Activated naive CD8-positive, alpha-beta T cell treated with anti-CD3 and anti-CD28 coated beads, Interleukin-2, amount 10 ng/mL, durations not matched to agents 7 days and 5 days (primary cell): ENCODE measurements around the gene IQGAP3. TPM values are rescaled to one million over a fixed set of nuclear protein-coding genes. Genes with fewer than 3 reads are reported as not detected.

Source experiments
- ATAC-seq: fragments of 150-1000 bp; cut with Tn5 transposase; one replicate; pipeline ENCODE4 v1.10.0; 2021; ENCODE audit warnings: low read depth, moderate library complexity
- POLR2A ChIA-PET: fragments of 350-600 bp; sonication (Branson Sonifier 250); formaldehyde crosslinking; loops from one replicate; lab custom pipeline; 2021; ENCODE audit warnings: antibody characterized with exemption; lab: Charles Lee
- DNase-seq: peaks from one replicate; pipeline ENCODE4 v3.0.0; 2021
- H3K27ac Mint-ChIP-seq: one replicate; pipeline ENCODE4 v1.8.0; 2022; ENCODE audit warnings: mild to moderate bottlenecking, mixed read lengths
- H3K27me3 Mint-ChIP-seq: one replicate; pipeline ENCODE4 v1.8.0; 2022; ENCODE audit warnings: mild to moderate bottlenecking, moderate library complexity, mixed read lengths
- H3K36me3 Mint-ChIP-seq: one replicate; pipeline ENCODE4 v1.8.0; 2021; ENCODE audit warnings: mild to moderate bottlenecking, mixed read lengths
- H3K4me1 Mint-ChIP-seq: one replicate; pipeline ENCODE4 v1.8.0; 2021; ENCODE audit warnings: mixed read lengths
- H3K4me3 Mint-ChIP-seq: one replicate; pipeline ENCODE4 v1.8.0; 2022; ENCODE audit warnings: mild to moderate bottlenecking, moderate library complexity, mixed read lengths
- H3K9me3 Mint-ChIP-seq: one replicate; pipeline ENCODE4 v1.8.0; 2021; ENCODE audit warnings: mixed read lengths
- total RNA-seq, 2 experiments: library from RNA; stranded (reverse); gene quantifications; one replicate each; pipeline ENCODE4 v1.2.3, GENCODE V29; 2021

Gene IQGAP3
- total RNA-seq, 2 experiments from 2014 or later, result 26.1 to 30.3 TPM

DNA sequence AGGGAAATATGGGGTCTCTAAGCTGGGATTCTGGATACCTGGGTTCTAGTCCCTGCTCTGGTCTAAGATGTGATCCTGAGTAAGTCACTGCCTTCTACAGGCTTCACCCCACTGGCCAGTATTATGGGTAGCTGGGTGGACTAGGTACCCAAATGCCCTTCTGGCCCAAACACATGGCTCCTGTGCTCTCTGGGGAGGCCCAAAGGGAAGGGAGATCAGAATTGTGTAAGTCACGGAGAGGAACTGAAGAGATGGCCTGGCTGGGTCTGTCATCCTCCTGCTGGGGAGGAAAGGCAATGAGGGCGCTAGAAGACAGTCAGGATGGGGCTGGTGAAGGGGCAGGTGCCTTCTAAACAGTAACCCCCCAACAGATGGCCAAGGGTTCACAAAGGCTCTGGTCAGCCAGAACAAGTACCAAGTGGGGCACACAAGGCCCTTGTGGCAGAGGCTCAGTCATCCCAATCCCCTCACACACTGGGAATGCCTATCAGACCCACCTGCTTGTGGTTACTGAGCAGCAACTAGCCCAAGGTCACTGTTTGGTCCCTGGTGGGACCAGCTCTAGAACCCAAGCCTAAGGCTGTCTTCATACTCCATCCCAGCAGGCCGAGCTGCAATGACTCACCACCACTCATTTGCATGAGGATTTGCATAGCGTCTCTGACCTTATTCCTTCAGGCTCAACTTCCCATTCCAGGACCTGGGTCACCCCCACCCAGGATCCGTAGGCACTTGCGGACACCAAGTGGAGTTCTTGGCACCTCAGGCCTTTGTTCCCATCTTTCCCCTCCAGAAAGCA is 81.0 kb downstream of the IQGAP3 start:
- peaks cover 81% of the 10 kb centered on the region for H3K4me1 Mint-ChIP-seq
- DNase-seq, result no peak
- H3K27me3 Mint-ChIP-seq, result no peaks in the 10 kb centered on the region
- peak overlapping the region; percentile 92 for H3K27ac Mint-ChIP-seq
- no peaks in the 10 kb centered on the region for H3K9me3 Mint-ChIP-seq
- peaks cover 18% of the 10 kb centered on the region for H3K36me3 Mint-ChIP-seq
- H3K4me3 Mint-ChIP-seq, result no peak overlapping the region
- no peak for ATAC-seq
- POLR2A ChIA-PET, result interaction anchor here (1.4 to 5.8 kb wide), 4 partner anchors 9 to 34 kb away, joined by 4 to 81 read pairs (median 6); partner anchors contain the start of gene MEF2D

DNA sequence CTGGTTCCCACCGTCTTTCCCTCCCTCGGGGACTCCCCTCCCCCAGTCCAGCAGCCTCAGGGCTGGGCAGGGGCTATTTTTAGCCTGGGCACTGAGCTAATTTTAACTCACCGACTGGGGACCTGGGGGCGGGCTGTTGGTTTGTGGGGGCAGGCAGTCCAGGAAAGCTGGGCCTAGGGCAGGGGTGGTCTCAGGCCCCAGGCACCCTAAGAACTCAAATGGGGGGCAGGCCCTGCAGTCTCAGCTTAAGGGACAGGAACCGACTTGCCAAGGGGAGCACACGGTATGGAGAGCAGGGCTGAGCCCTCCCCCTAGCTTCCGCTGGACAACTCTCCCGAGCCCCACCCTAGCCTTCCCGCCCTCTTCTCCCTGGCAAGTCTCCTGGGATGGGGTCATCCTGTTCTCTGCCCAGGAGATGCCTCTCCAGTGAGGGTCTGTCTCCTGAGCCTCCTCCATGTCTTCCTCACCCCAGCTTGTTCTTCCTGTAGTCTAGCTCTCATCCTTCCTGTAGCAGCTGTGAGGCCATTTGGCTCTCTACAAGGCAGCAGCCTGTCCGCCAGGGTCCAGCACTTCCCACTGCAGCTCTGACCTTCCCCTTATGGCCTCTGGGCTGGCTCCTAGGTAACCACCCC is 81.8 kb downstream of the IQGAP3 start:
- H3K27ac Mint-ChIP-seq, result peak overlapping the region; percentile 92
- ATAC-seq, result no peak
- POLR2A ChIA-PET, result interaction anchor here (1.4 to 5.8 kb wide), 4 partner anchors 9 to 33 kb away, joined by 4 to 81 read pairs (median 6); partner anchors contain the start of gene MEF2D
- no peaks in the 10 kb centered on the region for H3K9me3 Mint-ChIP-seq
- peaks cover 14% of the 10 kb centered on the region for H3K36me3 Mint-ChIP-seq
- no peak for DNase-seq
- no peaks in the 10 kb centered on the region for H3K27me3 Mint-ChIP-seq
- peak overlapping the region; percentile 83 for H3K4me3 Mint-ChIP-seq
- H3K4me1 Mint-ChIP-seq, result peaks cover 75% of the 10 kb centered on the region

DNA sequence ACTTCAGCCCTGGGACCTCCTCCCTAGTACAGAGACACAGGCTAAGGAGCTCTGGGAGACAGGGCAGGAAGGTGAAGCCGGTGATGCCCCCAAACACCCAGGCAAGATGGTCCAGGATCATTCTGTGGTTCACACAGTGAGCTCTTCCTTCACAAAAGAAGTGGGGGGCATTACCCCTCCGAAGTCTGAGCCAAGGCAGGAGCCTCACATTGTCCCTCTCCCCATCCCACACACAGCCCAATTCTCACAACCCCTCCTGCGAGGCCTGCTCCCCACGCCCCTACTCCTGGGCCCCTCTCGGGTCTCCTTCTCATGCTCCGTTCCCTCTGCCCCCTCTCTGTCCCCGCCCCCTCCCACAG is 82.5 kb downstream of the IQGAP3 start:
- no peaks in the 10 kb centered on the region for H3K27me3 Mint-ChIP-seq
- H3K4me3 Mint-ChIP-seq, result peak overlapping the region; percentile 83
- peak overlapping the region; percentile 92 for H3K27ac Mint-ChIP-seq
- peaks cover 73% of the 10 kb centered on the region for H3K4me1 Mint-ChIP-seq
- no peaks in the 10 kb centered on the region for H3K9me3 Mint-ChIP-seq
- H3K36me3 Mint-ChIP-seq, result peaks cover 10% of the 10 kb centered on the region
- no peak for ATAC-seq
- POLR2A ChIA-PET, result interaction anchor here (1.4 to 5.8 kb wide), 4 partner anchors 9 to 33 kb away, joined by 4 to 81 read pairs (median 8); partner anchors contain the start of gene MEF2D
- no peak for DNase-seq

- Mint-ChIP-seq H3K4me1 (peaks cover 74% of the 10 kb centered on the region), H3K36me3 (peaks cover 9% of the 10 kb centered on the region), H3K27me3 (no peaks in the 10 kb centered on the region), H3K4me3 (peak overlapping the region; percentile 83), H3K27ac (peak overlapping the region; percentile 92), H3K9me3 (no peaks in the 10 kb centered on the region)
- ATAC-seq, result peak; percentile 53
- DNase-seq, result peak; percentile 57
- POLR2A ChIA-PET, result interaction anchor here (1.1 to 5.8 kb wide), 7 partner anchors 9 to 101 kb away, joined by 4 to 81 read pairs (median 6); partner anchors contain the start of gene MEF2D
Observed at GRCh38 chr1:156489166-156489934, 83.0 kb downstream of the IQGAP3 start.

GRCh38 chr1:156488566-156489165 is 83.7 kb downstream of the IQGAP3 start:
- peaks cover 69% of the 10 kb centered on the region for H3K4me1 Mint-ChIP-seq
- peak; percentile 53 for ATAC-seq
- POLR2A ChIA-PET, result interaction anchor here (1.1 to 5.8 kb wide), 6 partner anchors 8 to 102 kb away, joined by 4 to 81 read pairs (median 8); partner anchors contain the start of gene MEF2D
- DNase-seq, result peak; percentile 49
- H3K36me3 Mint-ChIP-seq, result peaks cover 9% of the 10 kb centered on the region
- peak overlapping the region; percentile 83 for H3K4me3 Mint-ChIP-seq
- H3K27me3 Mint-ChIP-seq, result no peaks in the 10 kb centered on the region
- peak overlapping the region; percentile 92 for H3K27ac Mint-ChIP-seq
- no peaks in the 10 kb centered on the region for H3K9me3 Mint-ChIP-seq

- Mint-ChIP-seq H3K27me3 (no peaks in the 10 kb centered on the region), H3K4me3 (peak overlapping the region; percentile 83), H3K9me3 (no peaks in the 10 kb centered on the region), H3K36me3 (peaks cover 7% of the 10 kb centered on the region), H3K4me1 (peaks cover 63% of the 10 kb centered on the region), H3K27ac (peak overlapping the region; percentile 92)
- DNase-seq (no peak), ATAC-seq (peak; percentile 37)
- POLR2A ChIA-PET, result interaction anchor here (1.2 to 5.8 kb wide), 4 partner anchors 12 to 37 kb away, joined by 4 to 81 read pairs (median 11); partner anchors contain the start of gene MEF2D
Observed at GRCh38 chr1:156487862-156488261, 84.5 kb downstream of the IQGAP3 start.

GRCh38 chr1:156486421-156487344 is 85.7 kb downstream of the IQGAP3 start:
- H3K27me3 Mint-ChIP-seq, result no peaks in the 10 kb centered on the region

DNA sequence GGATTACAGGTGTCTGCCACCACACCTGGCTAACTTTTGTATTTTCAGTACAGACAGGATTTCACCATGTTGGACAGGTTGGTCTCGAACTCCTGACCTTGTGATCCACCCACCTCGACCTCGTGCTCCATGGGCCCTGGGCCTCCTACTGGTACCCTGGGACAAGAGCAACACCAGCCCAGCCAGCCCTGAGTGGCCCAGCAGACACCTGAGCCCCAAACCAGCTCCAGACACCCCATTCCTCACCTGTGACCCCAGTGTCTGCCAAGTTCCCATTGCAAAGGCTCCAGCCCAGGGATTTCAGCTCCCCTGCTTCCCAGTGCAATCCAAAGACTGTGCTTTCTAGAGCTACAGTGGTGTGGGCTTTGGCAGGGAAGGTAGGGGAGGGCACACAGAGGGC is 86.4 kb downstream of the IQGAP3 start:
- Mint-ChIP-seq H3K9me3 (no peaks in the 10 kb centered on the region), H3K4me1 (peaks cover 54% of the 10 kb centered on the region), H3K27ac (no peak overlapping the region), H3K27me3 (no peaks in the 10 kb centered on the region), H3K4me3 (no peak overlapping the region), H3K36me3 (peaks cover 11% of the 10 kb centered on the region)
- no peak for DNase-seq
- POLR2A ChIA-PET, result interaction anchor here (0.6 to 7.0 kb wide), 4 partner anchors 15 to 211 kb away, joined by 3 to 62 read pairs (median 5); partner anchors contain the start of gene MEF2D
- no peak for ATAC-seq

More at GRCh38 chr1:156486421-156487344, 85.7 kb downstream of the IQGAP3 start:
- Mint-ChIP-seq H3K4me1 (peaks cover 55% of the 10 kb centered on the region), H3K4me3 (no peak overlapping the region), H3K9me3 (no peaks in the 10 kb centered on the region), H3K27ac (no peak overlapping the region), H3K36me3 (peaks cover 8% of the 10 kb centered on the region)
- DNase-seq, result no peak
- ATAC-seq, result no peak
- POLR2A ChIA-PET, result interaction anchor here (1.7 to 7.0 kb wide), 2 partner anchors 15 to 18 kb away, joined by 5 to 62 read pairs; partner anchors contain the start of gene MEF2D

DNA sequence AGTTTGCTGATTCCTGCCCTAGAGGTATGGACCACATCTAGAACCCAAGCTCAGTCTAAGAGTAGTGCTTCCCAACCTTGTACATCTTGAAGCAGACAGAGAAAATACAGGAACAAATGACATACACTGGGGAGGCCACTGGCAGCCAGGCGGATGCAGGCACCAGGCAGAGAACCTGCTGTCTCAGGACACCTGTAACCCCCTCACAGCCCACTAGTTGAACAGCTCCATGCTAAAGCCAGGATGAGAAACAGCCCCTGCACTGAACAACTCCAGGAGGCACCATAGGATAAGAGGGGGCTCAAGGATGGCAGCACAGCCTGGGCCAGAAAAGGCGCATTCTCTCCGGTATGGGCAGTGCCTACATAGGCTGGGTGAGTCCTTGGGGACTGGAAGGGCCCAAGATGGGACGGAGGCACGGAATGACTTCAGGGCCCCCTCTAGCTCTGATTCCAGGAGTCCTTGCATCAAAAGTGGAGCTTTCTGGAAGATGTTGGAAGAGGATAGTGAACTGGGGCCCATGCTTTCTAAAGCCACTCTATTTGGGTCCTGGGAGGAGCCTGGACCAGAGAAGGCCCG is 87.8 kb downstream of the IQGAP3 start:
- H3K27ac Mint-ChIP-seq, result peak overlapping the region; percentile 14
- POLR2A ChIA-PET, result interaction anchor here (0.6 to 7.0 kb wide), 5 partner anchors 12 to 183 kb away, joined by 3 to 62 read pairs (median 3); partner anchors contain the start of genes GPATCH4 and MEF2D
- peaks cover 50% of the 10 kb centered on the region for H3K4me1 Mint-ChIP-seq
- no peak for ATAC-seq
- H3K36me3 Mint-ChIP-seq, result peaks cover 17% of the 10 kb centered on the region
- no peak for DNase-seq
- H3K4me3 Mint-ChIP-seq, result no peak overlapping the region
- no peaks in the 10 kb centered on the region for H3K9me3 Mint-ChIP-seq
- H3K27me3 Mint-ChIP-seq, result no peaks in the 10 kb centered on the region

- ATAC-seq (no peak), DNase-seq (no peak)
- H3K9me3 Mint-ChIP-seq, result no peaks in the 10 kb centered on the region
- H3K27ac Mint-ChIP-seq, result no peak overlapping the region
- peaks cover 43% of the 10 kb centered on the region for H3K4me1 Mint-ChIP-seq
- no peaks in the 10 kb centered on the region for H3K27me3 Mint-ChIP-seq
- POLR2A ChIA-PET, result interaction anchor here (0.8 to 7.0 kb wide), 2 partner anchors 18 to 45 kb away, joined by 3 to 62 read pairs; partner anchors contain the start of gene MEF2D
- peaks cover 24% of the 10 kb centered on the region for H3K36me3 Mint-ChIP-seq
- H3K4me3 Mint-ChIP-seq, result no peak overlapping the region
Observed at GRCh38 chr1:156483397-156483796, 89.0 kb downstream of the IQGAP3 start.

DNA sequence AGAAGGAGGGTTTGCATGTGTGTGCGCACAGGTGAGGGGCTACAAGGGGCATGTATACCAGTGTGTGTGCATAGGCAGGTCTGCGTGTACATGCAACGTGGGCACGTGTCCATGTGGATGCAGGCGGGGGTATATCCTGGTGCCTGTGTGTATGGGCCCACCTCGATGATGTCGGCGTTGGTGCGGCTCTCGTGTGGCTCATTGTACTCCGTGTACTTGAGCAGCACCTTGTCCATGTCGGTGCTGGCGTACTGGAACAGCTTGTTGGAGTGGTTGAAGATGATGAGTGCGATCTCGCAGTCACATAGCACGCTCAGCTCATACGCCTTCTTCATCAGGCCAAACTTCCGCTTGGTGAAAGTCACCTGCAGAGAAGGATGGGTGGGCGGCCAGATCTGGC is 90.1 kb downstream of the IQGAP3 start:
- no peak overlapping the region for H3K27ac Mint-ChIP-seq
- ATAC-seq (no peak), DNase-seq (no peak)
- peaks cover 33% of the 10 kb centered on the region for H3K4me1 Mint-ChIP-seq
- H3K9me3 Mint-ChIP-seq, result no peaks in the 10 kb centered on the region
- no peaks in the 10 kb centered on the region for H3K27me3 Mint-ChIP-seq
- peaks cover 24% of the 10 kb centered on the region for H3K36me3 Mint-ChIP-seq
- POLR2A ChIA-PET, result interaction anchor here (0.9 to 7.0 kb wide), 3 partner anchors 15 to 99 kb away, joined by 3 to 62 read pairs (median 12); partner anchors contain the start of gene MEF2D
- H3K4me3 Mint-ChIP-seq, result no peak overlapping the region
